ENCODE measurements around the gene POU2AF1. TPM values are rescaled to one million over a fixed set of nuclear protein-coding genes. Genes with fewer than 3 reads are reported as not detected.

POU2AF1 gene
- total and polyA plus RNA-seq, 2 donors (not counting 1 experiment from before 2014, with no cell fraction given): 0.17 TPM; not detected in 1

DNA sequence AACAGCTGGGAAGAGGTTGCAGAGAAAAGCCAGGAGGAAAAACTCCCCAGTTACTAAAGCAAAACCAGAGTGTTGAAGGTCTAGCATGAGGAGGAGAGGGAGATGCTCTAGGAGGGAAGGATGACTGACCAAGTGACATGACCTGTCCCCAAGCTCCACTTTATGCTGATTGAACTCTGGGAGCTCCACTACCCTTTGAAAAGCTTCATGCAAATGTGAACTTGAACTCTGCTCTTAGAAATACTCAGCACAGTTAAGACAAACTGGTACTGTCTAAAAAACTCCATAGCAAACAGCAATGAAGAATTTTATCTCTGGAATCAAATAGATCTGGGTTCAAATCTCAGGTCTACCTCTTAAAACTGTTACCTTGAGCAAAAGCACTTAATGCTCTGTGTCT is 14.5 kb upstream of the POU2AF1 start:
- TF ChIP-seq EZH2 (IDR thresholded peaks at IDR 0.05; ENCODE audit: low read length, missing control alignments): no peak
- TF ChIP-seq, protein P1, sequence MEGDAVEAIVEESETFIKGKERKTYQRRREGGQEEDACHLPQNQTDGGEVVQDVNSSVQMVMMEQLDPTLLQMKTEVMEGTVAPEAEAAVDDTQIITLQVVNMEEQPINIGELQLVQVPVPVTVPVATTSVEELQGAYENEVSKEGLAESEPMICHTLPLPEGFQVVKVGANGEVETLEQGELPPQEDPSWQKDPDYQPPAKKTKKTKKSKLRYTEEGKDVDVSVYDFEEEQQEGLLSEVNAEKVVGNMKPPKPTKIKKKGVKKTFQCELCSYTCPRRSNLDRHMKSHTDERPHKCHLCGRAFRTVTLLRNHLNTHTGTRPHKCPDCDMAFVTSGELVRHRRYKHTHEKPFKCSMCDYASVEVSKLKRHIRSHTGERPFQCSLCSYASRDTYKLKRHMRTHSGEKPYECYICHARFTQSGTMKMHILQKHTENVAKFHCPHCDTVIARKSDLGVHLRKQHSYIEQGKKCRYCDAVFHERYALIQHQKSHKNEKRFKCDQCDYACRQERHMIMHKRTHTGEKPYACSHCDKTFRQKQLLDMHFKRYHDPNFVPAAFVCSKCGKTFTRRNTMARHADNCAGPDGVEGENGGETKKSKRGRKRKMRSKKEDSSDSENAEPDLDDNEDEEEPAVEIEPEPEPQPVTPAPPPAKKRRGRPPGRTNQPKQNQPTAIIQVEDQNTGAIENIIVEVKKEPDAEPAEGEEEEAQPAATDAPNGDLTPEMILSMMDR (conservative IDR thresholded peaks at IDR 0.05 in 1 of 2, IDR thresholded peaks at IDR 0.05 in 1 of 2; ENCODE audit: low read depth in 1 of 2, low read length in 2 of 2): no peak
- H3K79me2 ChIP-seq (ENCODE audit: control insufficient read depth, insufficient read depth, low read length): no peaks in the 10 kb centered on the region
- DNase-seq (ENCODE audit: low read depth in 2 of 2): no peak
- no peaks in the 10 kb centered on the region for H3K36me3 ChIP-seq (ENCODE audit: control insufficient read depth, insufficient read depth, low read length)
- no peak overlapping the region for H3K27ac ChIP-seq (ENCODE audit: insufficient read depth, low read length)
- no peaks in the 10 kb centered on the region for H3K4me1 ChIP-seq (ENCODE audit: control insufficient read depth, extremely low read depth, insufficient read depth, low read length)
- H3K9me3 ChIP-seq (ENCODE audit: control insufficient read depth, insufficient read depth, low read depth, low read length): no peaks in the 10 kb centered on the region
- H4K20me1 ChIP-seq (ENCODE audit: control insufficient read depth, extremely low read depth, insufficient read depth, low read length): no peaks in the 10 kb centered on the region
- H3K27me3 ChIP-seq (ENCODE audit: control insufficient read depth, insufficient read depth, low read length): no peaks in the 10 kb centered on the region
- H3K4me3 ChIP-seq (replicated peaks in 1 of 4; ENCODE audit: control extremely low read depth in 1 of 4, insufficient read depth in 1 of 4, low read depth in 3 of 4, low read length in 4 of 4): no peak overlapping the region
- H2AFZ ChIP-seq (ENCODE audit: low read length): no peak overlapping the region
- H3K4me2 ChIP-seq (ENCODE audit: extremely low read depth, insufficient read depth, low read length): no peak overlapping the region
- no peak overlapping the region for H3K9ac ChIP-seq (ENCODE audit: insufficient read depth, low read length)

DNA sequence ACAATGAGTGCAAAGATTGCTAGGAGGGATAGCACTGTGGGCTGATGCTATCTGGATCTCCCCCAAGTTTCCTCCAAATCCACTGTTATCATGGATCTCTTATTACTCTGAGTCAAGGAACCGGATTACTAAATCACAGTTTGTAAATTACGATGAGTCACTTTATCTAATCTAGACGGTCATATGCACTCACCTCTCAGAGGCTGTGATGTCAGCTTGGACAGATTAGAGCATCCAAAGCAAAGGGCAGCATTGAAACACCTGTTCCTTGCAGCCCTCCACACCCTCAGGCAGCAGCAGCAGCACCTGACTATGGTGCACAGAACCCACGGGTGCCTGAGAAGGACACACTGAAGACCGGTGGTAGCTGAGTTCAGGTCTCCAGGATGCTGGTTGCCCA is 14.0 kb upstream of the POU2AF1 start:
- Histone ChIP-seq H3K27me3 (ENCODE audit: control insufficient read depth, insufficient read depth, low read length) (no peaks in the 10 kb centered on the region), H3K27ac (ENCODE audit: insufficient read depth, low read length) (no peak overlapping the region), H3K9me3 (ENCODE audit: control insufficient read depth, insufficient read depth, low read depth, low read length) (no peaks in the 10 kb centered on the region), H3K9ac (ENCODE audit: insufficient read depth, low read length) (no peak overlapping the region), H3K36me3 (ENCODE audit: control insufficient read depth, insufficient read depth, low read length) (no peaks in the 10 kb centered on the region), H3K4me2 (ENCODE audit: extremely low read depth, insufficient read depth, low read length) (no peak overlapping the region), H3K4me3 (replicated peaks in 1 of 4; ENCODE audit: control extremely low read depth in 1 of 4, insufficient read depth in 1 of 4, low read depth in 3 of 4, low read length in 4 of 4) (no peak overlapping the region), H3K79me2 (ENCODE audit: control insufficient read depth, insufficient read depth, low read length) (no peaks in the 10 kb centered on the region), H4K20me1 (ENCODE audit: control insufficient read depth, extremely low read depth, insufficient read depth, low read length) (no peaks in the 10 kb centered on the region), H3K4me1 (ENCODE audit: control insufficient read depth, extremely low read depth, insufficient read depth, low read length) (no peaks in the 10 kb centered on the region), H2AFZ (ENCODE audit: low read length) (no peak overlapping the region)
- no peak for TF ChIP-seq EZH2 (IDR thresholded peaks at IDR 0.05; ENCODE audit: low read length, missing control alignments)
- TF ChIP-seq, protein P1 (conservative IDR thresholded peaks at IDR 0.05 in 1 of 2, IDR thresholded peaks at IDR 0.05 in 1 of 2; ENCODE audit: low read depth in 1 of 2, low read length in 2 of 2): no peak
- no peak for DNase-seq (ENCODE audit: low read depth in 2 of 2)

GRCh38 chr11:111392552-111392951 is 13.5 kb upstream of the POU2AF1 start:
- TF ChIP-seq, protein P1 (conservative IDR thresholded peaks at IDR 0.05 in 1 of 2, IDR thresholded peaks at IDR 0.05 in 1 of 2; ENCODE audit: low read depth in 1 of 2, low read length in 2 of 2): no peak
- no peak for TF ChIP-seq EZH2 (IDR thresholded peaks at IDR 0.05; ENCODE audit: low read length, missing control alignments)
- H3K27me3 ChIP-seq (ENCODE audit: control insufficient read depth, insufficient read depth, low read length): no peaks in the 10 kb centered on the region
- no peak overlapping the region for H3K4me3 ChIP-seq (replicated peaks in 1 of 4; ENCODE audit: control extremely low read depth in 1 of 4, insufficient read depth in 1 of 4, low read depth in 3 of 4, low read length in 4 of 4)
- no peak overlapping the region for H3K9ac ChIP-seq (ENCODE audit: insufficient read depth, low read length)
- no peaks in the 10 kb centered on the region for H3K9me3 ChIP-seq (ENCODE audit: control insufficient read depth, insufficient read depth, low read depth, low read length)
- no peak overlapping the region for H2AFZ ChIP-seq (ENCODE audit: low read length)
- no peaks in the 10 kb centered on the region for H3K79me2 ChIP-seq (ENCODE audit: control insufficient read depth, insufficient read depth, low read length)
- H3K4me2 ChIP-seq (ENCODE audit: extremely low read depth, insufficient read depth, low read length): no peak overlapping the region
- DNase-seq (ENCODE audit: low read depth in 2 of 2): no peak
- H3K27ac ChIP-seq (ENCODE audit: insufficient read depth, low read length): no peak overlapping the region
- H3K4me1 ChIP-seq (ENCODE audit: control insufficient read depth, extremely low read depth, insufficient read depth, low read length): no peaks in the 10 kb centered on the region
- H4K20me1 ChIP-seq (ENCODE audit: control insufficient read depth, extremely low read depth, insufficient read depth, low read length): no peaks in the 10 kb centered on the region
- no peaks in the 10 kb centered on the region for H3K36me3 ChIP-seq (ENCODE audit: control insufficient read depth, insufficient read depth, low read length)
